Heart left ventricle (tissue), 16 donors: Measurements from ENCODE around the gene PHLPP1. TPM values are rescaled to one million over a fixed set of nuclear protein-coding genes. Genes with fewer than 3 reads are reported as not detected.
A peak's percentile ranks its signal among the peaks of the same experiment; 100 is the strongest.

Source experiments
- ATAC-seq, 4 donors: fragments of 200-7000 bp; cut with Tn5 transposase; one replicate each; pipeline ENCODE4 v1.9.1; 2020 to 2022; ENCODE audit warnings: moderate library complexity in 4 of 4, mild to moderate bottlenecking in 3 of 4, moderate number of reproducible peaks in 1 of 4
- DNase-seq, 5 donors: peaks; one replicate each; pipeline ENCODE4 v3.0.0-alpha.2; 2020
- H3K27ac ChIP-seq, 12 donors: fragments of 200-600 bp; sonication (generic) in 4 of 12; one replicate each; pipeline versions ENCODE4 v1.5.0 to v1.8.0; 2016 to 2022; ENCODE audit warnings: mild to moderate bottlenecking in 2 of 12
- H3K27me3 ChIP-seq, 9 donors: fragments of 200-600 bp; sonication (generic) in 2 of 9; one replicate each; pipeline versions ENCODE4 v1.5.1 to v1.8.0; 2016 to 2022; ENCODE audit warnings: mild to moderate bottlenecking in 3 of 9
- H3K36me3 ChIP-seq, 9 donors: fragments of 200-600 bp; sonication (generic) in 2 of 9; one replicate each; pipeline versions ENCODE4 v1.5.0 to v1.8.0; 2018 to 2022; ENCODE audit warnings: mild to moderate bottlenecking in 2 of 9
- H3K4me1 ChIP-seq, 12 donors: fragments of 200-600 bp; sonication (generic) in 4 of 12; one replicate each; pipeline versions ENCODE4 v1.5.0 to v1.8.0; 2016 to 2022; ENCODE audit warnings: mild to moderate bottlenecking in 3 of 12
- H3K4me3 ChIP-seq, 12 donors: fragments of 200-600 bp; sonication (generic) in 4 of 12; one replicate each; pipeline versions ENCODE4 v1.5.0 to v1.8.0; 2017 to 2022; ENCODE audit warnings: mild to moderate bottlenecking in 9 of 12, moderate library complexity in 4 of 12
- H3K9me3 ChIP-seq, 12 donors: fragments of 200-600 bp; sonication (generic) in 4 of 12; one replicate each; pipeline versions ENCODE4 v1.5.0 to v1.8.0; 2016 to 2022; ENCODE audit warnings: mild to moderate bottlenecking in 1 of 12
- POLR2A ChIP-seq, 2 donors: fragments of 450-650 bp; IDR thresholded peaks; one replicate each; pipeline ENCODE4 v1.6.1; 2017; ENCODE audit warnings: antibody characterized with exemption in 2 of 2, mild to moderate bottlenecking in 2 of 2, moderate library complexity in 2 of 2
- WGBS, 4 donors: extraction: QIAGEN DNeasy Blood & Tissue Kit in 2 of 4; methylation state at CpG; one replicate each; pipeline versions ENCODE4 v1.1.5 to v1.1.7; 2013 to 2018; 5-methylcytosine and 5-hydroxymethylcytosine counted together
- intact Hi-C, 10 donors: fragments of 100-400 bp; cut with DNase I; formaldehyde crosslinking; loops; one replicate each; pipeline versions ENCODE4 v1.11.1 to v1.14.2; 2022
- polyA plus RNA-seq, 2 donors: library from polyadenylated mRNA; stranded (reverse); fragments of 200-250 nt; gene quantifications; one replicate each; pipeline ENCODE4 v1.2.3, GENCODE V29; 2013
- total RNA-seq, 9 donors: library from RNA; depleted of rRNA in 2 of 9; stranded (reverse); fragments of >200 nt in 2 of 9; fragmentation: NEBNext Ultra II Directional in 3 of 9; extraction: Animal tissue kit (Norgen Biotek cat#: 25700) in 3 of 9; gene quantifications; one replicate each; pipeline versions ENCODE4 v1.1.0 to v1.2.4, GENCODE V29; 2016 to 2023
- TF ChIP-seq, protein P1 (sequence below), 12 donors: fragments of 200-600 bp; sonication (generic) in 4 of 12; IDR thresholded peaks; one replicate each; pipeline versions ENCODE4 v1.5.0 to v1.8.0; 2018 to 2022; ENCODE audit warnings: antibody characterized with exemption in 12 of 12, mild to moderate bottlenecking in 5 of 12
- donor health status: ischemic (EF 13 %, LVEDD 7.1; RV severe dilation, severe dysfunction).
- donor health status: healthy with polysubstance abuse.
- donor health status: DM: no; HTN: yes; CAD: no.
- donor health status: DM: no; HTN: no; CAD: no.
- donor health status: ischemic (EF 25% LVEDD 6.9; RV normal size, moderate dysfunction).
- donor health status: ischemic (EF 25% LVEDD 5.7; RV mildly dilated, moderate dysfunction).
- donor health status: healthy.
- donor health status: DM: yes; HTN: yes; CAD: no.
- donor health status: ischemic (EF 35%, LVEDD 5.7; RV mildly dilated, moderate dysfunction).
- donor health status: nonischemic (EF 11% LVEDD 7.7; RV severe dilation, severe dysfunction).
- donor health status: DM: yes; HTN: yes; CAD: no.
- donor health status: PGD.
- donor health status: ischemic (EF 29% LVEDD 5.4; RV normal size, mild dysfunction).
- donor health status: nonischemic (EF 23%, LVEDD 6.1; RV moderate dilation, normal function).

The PHLPP1 gene
- total and polyA plus RNA-seq, 11 donors, result 1.7 to 11.1 (median 6.2) TPM

DNA sequence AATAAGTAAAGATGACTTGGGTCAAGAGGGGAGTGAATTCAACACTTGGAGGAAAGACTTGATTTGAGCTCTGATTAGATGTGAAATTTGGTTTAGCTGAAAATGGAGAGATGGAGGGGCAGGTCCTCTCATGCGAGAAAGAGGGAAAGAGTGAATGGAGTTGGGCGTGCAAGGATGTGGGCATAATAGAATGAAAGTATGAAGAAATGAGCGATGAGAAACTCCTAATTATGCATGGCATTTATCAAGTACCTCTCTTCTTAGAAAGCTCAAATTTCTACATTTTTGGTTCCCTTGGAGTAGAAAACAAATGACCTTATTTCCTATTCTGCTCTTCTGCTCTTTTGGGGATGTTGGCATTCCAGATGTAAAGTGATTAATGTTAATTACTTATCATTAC lies 161.5 kb downstream of the PHLPP1 start:
- no peak for DNase-seq
- Histone ChIP-seq H3K27ac (peak overlapping the region in 2 of 12 donors; percentile 1 to 37), H3K27me3 (no peaks in the 10 kb centered on the region), H3K36me3 (no peaks in the 10 kb centered on the region), H3K4me1 (peaks cover 6 to 38% (median 26%) of the 10 kb centered on the region in 12 donors), H3K9me3 (no peaks in the 10 kb centered on the region), H3K4me3 (no peak overlapping the region)
- ATAC-seq, result no peak
- intact Hi-C loops, result loop anchor here in 1 of 10 donors (5.0 kb wide), 1 partner anchor 160 kb away; the partner anchor contains the start of gene PHLPP1
- 94 to 98% (median 96%) methylated on average over 3 of the region's 3 CpGs for WGBS, 4 donors
- TF ChIP-seq, protein P1, sequence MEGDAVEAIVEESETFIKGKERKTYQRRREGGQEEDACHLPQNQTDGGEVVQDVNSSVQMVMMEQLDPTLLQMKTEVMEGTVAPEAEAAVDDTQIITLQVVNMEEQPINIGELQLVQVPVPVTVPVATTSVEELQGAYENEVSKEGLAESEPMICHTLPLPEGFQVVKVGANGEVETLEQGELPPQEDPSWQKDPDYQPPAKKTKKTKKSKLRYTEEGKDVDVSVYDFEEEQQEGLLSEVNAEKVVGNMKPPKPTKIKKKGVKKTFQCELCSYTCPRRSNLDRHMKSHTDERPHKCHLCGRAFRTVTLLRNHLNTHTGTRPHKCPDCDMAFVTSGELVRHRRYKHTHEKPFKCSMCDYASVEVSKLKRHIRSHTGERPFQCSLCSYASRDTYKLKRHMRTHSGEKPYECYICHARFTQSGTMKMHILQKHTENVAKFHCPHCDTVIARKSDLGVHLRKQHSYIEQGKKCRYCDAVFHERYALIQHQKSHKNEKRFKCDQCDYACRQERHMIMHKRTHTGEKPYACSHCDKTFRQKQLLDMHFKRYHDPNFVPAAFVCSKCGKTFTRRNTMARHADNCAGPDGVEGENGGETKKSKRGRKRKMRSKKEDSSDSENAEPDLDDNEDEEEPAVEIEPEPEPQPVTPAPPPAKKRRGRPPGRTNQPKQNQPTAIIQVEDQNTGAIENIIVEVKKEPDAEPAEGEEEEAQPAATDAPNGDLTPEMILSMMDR (IDR thresholded peaks at IDR 0.05), result no peak
- TF ChIP-seq POLR2A (IDR thresholded peaks at IDR 0.05), result no peak

DNA sequence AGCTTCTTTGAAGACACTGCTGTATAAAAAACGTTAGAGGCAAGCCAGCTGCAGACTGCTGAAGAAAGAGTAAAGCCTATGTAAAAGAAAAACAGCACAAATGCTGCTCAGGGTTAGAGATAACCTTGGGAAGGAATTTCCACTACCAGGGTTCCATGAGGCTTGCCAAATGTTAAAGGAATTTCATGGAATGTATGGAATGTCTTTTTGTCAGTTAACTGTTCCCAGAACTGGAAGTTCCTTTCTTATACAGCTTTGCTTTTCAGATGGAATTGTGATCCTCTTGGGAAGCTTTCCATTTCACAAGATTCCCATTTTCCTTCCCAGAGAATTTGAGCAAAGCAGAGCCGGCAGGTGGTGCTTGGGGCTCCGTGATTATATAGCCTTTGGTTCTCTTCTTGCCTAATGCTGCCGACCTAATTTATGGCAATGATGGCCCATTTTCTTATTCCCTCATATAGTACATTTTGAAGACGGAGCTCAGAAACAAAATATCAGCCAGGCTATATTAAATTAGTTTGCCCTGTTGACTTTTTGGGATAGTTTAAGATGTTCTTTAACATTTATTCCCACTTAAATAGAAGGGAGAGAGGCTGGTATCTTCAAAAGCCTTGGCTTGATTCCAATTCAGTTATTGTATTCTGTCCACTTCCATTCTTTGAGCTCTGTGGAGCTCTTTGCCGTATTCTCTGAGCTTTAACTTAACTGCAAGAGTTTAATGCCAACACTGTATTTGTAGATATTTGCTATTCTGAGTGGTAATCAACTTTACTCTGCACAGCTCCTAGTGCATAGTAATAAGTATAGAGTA lies 162.3 kb downstream of the PHLPP1 start:
- no peak overlapping the region for H3K4me3 ChIP-seq
- H3K27ac ChIP-seq, result peak overlapping the region in 3 of 12 donors; percentile 1 to 37 (median 27)
- ATAC-seq (peak in 2 of 4 donors; percentile 32 to 39), DNase-seq (no peak)
- H3K4me1 ChIP-seq, result peaks cover 7 to 41% (median 26%) of the 10 kb centered on the region in 12 donors
- no peaks in the 10 kb centered on the region for H3K36me3 ChIP-seq
- intact Hi-C loops, result loop anchor here in 1 of 10 donors (5.0 kb wide), 1 partner anchor 160 kb away; the partner anchor contains the start of gene PHLPP1
- 23 to 26% (median 24%) methylated on average over 6 of the region's 6 CpGs for WGBS, 4 donors
- TF ChIP-seq POLR2A (IDR thresholded peaks at IDR 0.05), result no peak
- TF ChIP-seq, protein P1 (IDR thresholded peaks at IDR 0.05), result peak in 3 of 12 donors; percentile 4 to 27 (median 22)
- H3K27me3 ChIP-seq, result no peaks in the 10 kb centered on the region
- H3K9me3 ChIP-seq, result no peaks in the 10 kb centered on the region

DNA sequence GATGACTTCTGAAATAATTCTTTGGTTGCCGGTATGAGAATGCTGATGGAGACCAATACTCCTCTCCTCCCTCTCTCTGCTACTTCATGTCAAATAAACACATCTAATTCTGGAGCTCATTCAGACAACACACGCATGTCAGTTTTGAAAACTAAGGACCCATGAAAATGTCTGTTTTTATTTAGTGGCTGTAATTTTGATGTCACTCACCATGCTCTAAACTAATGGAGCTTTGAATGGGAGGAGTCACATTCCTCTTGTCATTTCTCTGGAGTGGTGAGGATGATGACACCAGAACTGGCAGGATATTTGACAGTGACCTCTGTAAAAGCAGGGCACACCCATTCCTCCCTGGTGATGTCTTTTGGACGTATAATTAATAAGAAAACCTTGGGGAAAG lies 163.0 kb downstream of the PHLPP1 start:
- intact Hi-C loops, result loop anchor here in 1 of 10 donors (5.0 kb wide), 1 partner anchor 161 kb away; the partner anchor contains the start of gene PHLPP1
- peaks cover 7 to 41% (median 26%) of the 10 kb centered on the region in 12 donors for H3K4me1 ChIP-seq
- peak in 1 of 4 donors; percentile 57 for ATAC-seq

More for the DNA sequence above, 163.0 kb downstream of the PHLPP1 start:
- TF ChIP-seq, protein P1 (IDR thresholded peaks at IDR 0.05), result no peak
- no peak for TF ChIP-seq POLR2A (IDR thresholded peaks at IDR 0.05)
- Histone ChIP-seq H3K4me3 (no peak overlapping the region), H3K27ac (peak overlapping the region in 1 of 12 donors; percentile 27), H3K36me3 (no peaks in the 10 kb centered on the region), H3K27me3 (no peaks in the 10 kb centered on the region), H3K9me3 (no peaks in the 10 kb centered on the region)
- DNase-seq, result no peak
- WGBS, 4 donors, result 51 to 60% (median 51%) methylated on average over 3 of the region's 3 CpGs
